Prostate gland (tissue), 2 donors: Measurements from ENCODE around the gene TMEM41A.

Experiments
- POLR2A ChIP-seq: fragments of 450-650 bp; IDR thresholded peaks from one replicate; pipeline ENCODE4 v1.6.1; 2016; ENCODE audit warnings: antibody characterized with exemption, mild to moderate bottlenecking
- POLR2AphosphoS5 ChIP-seq: sonication (generic); formaldehyde crosslinking; IDR thresholded peaks from one replicate; pipeline ENCODE4 v1.6.1; 2017; ENCODE audit warnings: antibody characterized with exemption
- TF ChIP-seq, protein P1 (sequence below), 4 experiments: fragments of 200-600 bp in 2 of 4; fragments of 450-650 bp in 2 of 4; sonication (generic) in 2 of 4; IDR thresholded peaks; 1 replicate in 3 of 4; 2 replicates in 1 of 4; pipeline ENCODE4 v1.5.1; 2016 to 2019; ENCODE audit warnings: antibody characterized with exemption in 4 of 4, mild to moderate bottlenecking in 2 of 4, moderate library complexity in 2 of 4

DNA sequence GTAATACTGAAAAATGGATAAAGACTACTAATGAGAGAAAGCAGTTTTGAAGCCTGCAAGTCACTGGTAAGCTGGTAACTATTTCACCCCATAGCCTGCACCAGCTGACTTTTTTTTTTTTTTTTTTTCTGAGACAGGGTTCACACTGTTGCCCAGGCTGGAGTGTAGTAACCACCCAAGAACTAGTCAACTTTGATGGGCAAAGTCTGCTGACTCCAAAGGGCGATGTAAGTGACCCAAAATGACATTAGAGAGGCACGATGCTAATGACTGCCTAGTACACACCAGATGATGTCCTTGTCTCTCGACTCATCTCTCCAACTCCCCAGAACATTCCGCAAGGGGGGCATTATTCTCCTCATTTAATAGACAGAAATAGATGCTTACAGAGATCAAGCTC, 12.9 kb upstream of the TMEM41A start:
- TF ChIP-seq, protein P1, sequence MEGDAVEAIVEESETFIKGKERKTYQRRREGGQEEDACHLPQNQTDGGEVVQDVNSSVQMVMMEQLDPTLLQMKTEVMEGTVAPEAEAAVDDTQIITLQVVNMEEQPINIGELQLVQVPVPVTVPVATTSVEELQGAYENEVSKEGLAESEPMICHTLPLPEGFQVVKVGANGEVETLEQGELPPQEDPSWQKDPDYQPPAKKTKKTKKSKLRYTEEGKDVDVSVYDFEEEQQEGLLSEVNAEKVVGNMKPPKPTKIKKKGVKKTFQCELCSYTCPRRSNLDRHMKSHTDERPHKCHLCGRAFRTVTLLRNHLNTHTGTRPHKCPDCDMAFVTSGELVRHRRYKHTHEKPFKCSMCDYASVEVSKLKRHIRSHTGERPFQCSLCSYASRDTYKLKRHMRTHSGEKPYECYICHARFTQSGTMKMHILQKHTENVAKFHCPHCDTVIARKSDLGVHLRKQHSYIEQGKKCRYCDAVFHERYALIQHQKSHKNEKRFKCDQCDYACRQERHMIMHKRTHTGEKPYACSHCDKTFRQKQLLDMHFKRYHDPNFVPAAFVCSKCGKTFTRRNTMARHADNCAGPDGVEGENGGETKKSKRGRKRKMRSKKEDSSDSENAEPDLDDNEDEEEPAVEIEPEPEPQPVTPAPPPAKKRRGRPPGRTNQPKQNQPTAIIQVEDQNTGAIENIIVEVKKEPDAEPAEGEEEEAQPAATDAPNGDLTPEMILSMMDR (IDR thresholded peaks at IDR 0.05): no peak
- TF ChIP-seq POLR2A: no peak
- TF ChIP-seq POLR2AphosphoS5: no peak
